C4-2B (cell line): ENCODE results near the gene KIAA1586.

Experiments used
- H3K27ac ChIP-seq: fragments of 450-650 bp; 2 replicates; pipeline ENCODE4 v1.5.1; 2017
- ZFX ChIP-seq: fragments of 450-650 bp; IDR thresholded peaks from 2 replicates; pipeline ENCODE4 v1.6.1; 2017
- TF ChIP-seq, protein P1 (sequence below): fragments of 450-650 bp; conservative IDR thresholded peaks from 2 replicates; pipeline ENCODE4 v1.5.1; 2017; ENCODE audit warnings: mild to moderate bottlenecking

Gene KIAA1586

GRCh38 chr6:57094689-57095088, 48.2 kb downstream of the KIAA1586 start:
- H3K27ac ChIP-seq: no peak overlapping the region
- TF ChIP-seq, protein P1, sequence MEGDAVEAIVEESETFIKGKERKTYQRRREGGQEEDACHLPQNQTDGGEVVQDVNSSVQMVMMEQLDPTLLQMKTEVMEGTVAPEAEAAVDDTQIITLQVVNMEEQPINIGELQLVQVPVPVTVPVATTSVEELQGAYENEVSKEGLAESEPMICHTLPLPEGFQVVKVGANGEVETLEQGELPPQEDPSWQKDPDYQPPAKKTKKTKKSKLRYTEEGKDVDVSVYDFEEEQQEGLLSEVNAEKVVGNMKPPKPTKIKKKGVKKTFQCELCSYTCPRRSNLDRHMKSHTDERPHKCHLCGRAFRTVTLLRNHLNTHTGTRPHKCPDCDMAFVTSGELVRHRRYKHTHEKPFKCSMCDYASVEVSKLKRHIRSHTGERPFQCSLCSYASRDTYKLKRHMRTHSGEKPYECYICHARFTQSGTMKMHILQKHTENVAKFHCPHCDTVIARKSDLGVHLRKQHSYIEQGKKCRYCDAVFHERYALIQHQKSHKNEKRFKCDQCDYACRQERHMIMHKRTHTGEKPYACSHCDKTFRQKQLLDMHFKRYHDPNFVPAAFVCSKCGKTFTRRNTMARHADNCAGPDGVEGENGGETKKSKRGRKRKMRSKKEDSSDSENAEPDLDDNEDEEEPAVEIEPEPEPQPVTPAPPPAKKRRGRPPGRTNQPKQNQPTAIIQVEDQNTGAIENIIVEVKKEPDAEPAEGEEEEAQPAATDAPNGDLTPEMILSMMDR: no peak
- no peak for TF ChIP-seq ZFX

DNA sequence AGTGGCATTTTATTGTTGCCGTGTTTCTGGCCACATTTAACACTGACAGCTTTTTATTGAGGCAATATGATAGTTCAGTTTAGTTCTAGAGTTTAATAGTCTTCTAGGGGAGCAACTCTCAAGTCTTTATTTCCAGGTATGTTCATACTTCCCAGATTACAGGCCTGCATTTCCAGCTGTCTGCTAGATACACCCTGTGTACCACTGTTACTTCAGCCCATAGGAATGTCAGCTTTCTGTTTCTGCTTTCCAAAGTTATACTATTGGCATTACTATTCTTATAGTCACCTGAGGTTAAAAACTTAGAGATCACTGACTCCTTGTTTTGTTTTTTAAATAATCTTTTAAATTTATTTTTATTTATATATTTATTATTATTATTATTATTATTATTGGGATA, 51.1 kb downstream of the KIAA1586 start:
- TF ChIP-seq ZFX: no peak
- TF ChIP-seq, protein P1: no peak
- H3K27ac ChIP-seq: no peak overlapping the region

DNA sequence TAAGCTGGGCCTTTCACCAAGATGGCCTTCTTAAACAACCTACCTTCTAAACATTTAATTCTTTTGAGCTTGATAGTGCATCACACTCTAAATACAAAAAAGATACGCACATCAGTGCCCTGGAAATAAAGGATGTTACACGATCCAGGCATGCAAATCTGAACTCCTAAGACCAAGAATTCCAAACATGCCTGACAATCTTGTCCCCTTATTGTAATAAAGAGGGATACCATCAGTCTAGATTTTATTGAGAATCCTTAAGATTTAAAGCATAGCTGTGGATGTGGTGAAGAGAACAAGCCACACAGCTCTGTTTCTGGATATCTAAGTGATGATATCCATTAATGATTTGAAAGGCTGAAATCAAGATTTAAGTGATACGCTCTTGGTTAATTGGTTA, 56.5 kb downstream of the KIAA1586 start:
- no peak overlapping the region for H3K27ac ChIP-seq
- no peak for TF ChIP-seq ZFX
- TF ChIP-seq, protein P1: no peak

- H3K27ac ChIP-seq: no peak overlapping the region
- no peak for TF ChIP-seq ZFX
- TF ChIP-seq, protein P1: no peak
Measured at GRCh38 chr6:57104336-57104735, 57.8 kb downstream of the KIAA1586 start.
